Sigmoid colon (tissue), 4 donors: ENCODE results near the gene SIK3.

Experiments
- CTCF ChIP-seq, 4 experiments: fragments of 450-650 bp in 3 of 4; fragments of 200-600 bp in 1 of 4; IDR thresholded peaks; one replicate each; pipeline ENCODE4 v1.5.1; 2016 to 2019; ENCODE audit warnings: antibody characterized with exemption in 4 of 4, mild to moderate bottlenecking in 3 of 4, moderate library complexity in 2 of 4
- EP300 ChIP-seq, 4 donors: sonication (generic); formaldehyde crosslinking; IDR thresholded peaks; one replicate each; pipeline ENCODE4 v1.6.1; 2017; ENCODE audit warnings: antibody characterized with exemption in 4 of 4
- POLR2A ChIP-seq, 2 donors: fragments of 450-650 bp; IDR thresholded peaks; one replicate each; pipeline ENCODE4 v1.6.1; 2016; ENCODE audit warnings: antibody characterized with exemption in 2 of 2, mild to moderate bottlenecking in 2 of 2, moderate library complexity in 2 of 2
- POLR2AphosphoS5 ChIP-seq, 4 donors: sonication (generic); formaldehyde crosslinking; IDR thresholded peaks; one replicate each; pipeline ENCODE4 v1.6.1; 2017; ENCODE audit warnings: antibody characterized with exemption in 4 of 4

- TF ChIP-seq POLR2AphosphoS5 (IDR thresholded peaks at IDR 0.05) (no peak), POLR2A (IDR thresholded peaks at IDR 0.05) (no peak), CTCF (IDR thresholded peaks at IDR 0.05) (no peak), EP300 (IDR thresholded peaks at IDR 0.05) (no peak)
These were observed 71.5 kb downstream of the SIK3 start for GRCh38 chr11:117026593-117027330.
